Caco-2 (cell line): Measurements from ENCODE around the gene KRTAP5-10. TPM values are rescaled to one million over a fixed set of nuclear protein-coding genes. Genes with fewer than 3 reads are reported as not detected.
"Not testable (repeated sequence)": the region's sequence is repeated elsewhere in the genome, so short reads cannot be mapped to it uniquely, and the experiment has no call there.

ENCODE experiments used
- BruUV-seq: library from RNA; stranded (reverse); fragments of 400-500 nt; replicated peaks from 2 replicates; lab custom pipeline; 2021; lab: Mats Ljungman, UMichigan
- CTCF ChIA-PET: fragments of 300-600 bp; sonication (Branson Sonifier 250); formaldehyde crosslinking; loops from one replicate; lab custom pipeline; 2022; ENCODE audit warnings: antibody characterized with exemption; lab: Charles Lee
- POLR2A ChIA-PET: fragments of 300-600 bp; sonication (Branson Sonifier 250); formaldehyde crosslinking; loops from one replicate; lab custom pipeline; 2022; ENCODE audit warnings: antibody characterized with exemption; lab: Charles Lee
- DNase-seq, 2 experiments: peaks; one replicate each; pipeline versions ENCODE4 v3.0.0 to v3.0.0-alpha.2; 2020 to 2022
- H3K27me3 ChIP-seq: replicated peaks from 2 replicates; pipeline ENCODE4 v1.6.0; 2011; ENCODE audit warnings: low read length; ENCODE audit not compliant: control insufficient read depth, insufficient read depth
- H3K36me3 ChIP-seq: 2 replicates; pipeline ENCODE4 v1.5.1; 2011; ENCODE audit warnings: low read length; ENCODE audit not compliant: control insufficient read depth, insufficient read depth
- H3K4me1 ChIP-seq: fragments of 250-450 bp; sonication (Bioruptor Pico); 2 replicates; pipeline ENCODE4 v1.5.1; 2020; ENCODE audit warnings: mild to moderate bottlenecking
- H3K4me3 ChIP-seq: 2 replicates; pipeline ENCODE4 v1.5.1; 2011; ENCODE audit warnings: low read depth, mild to moderate bottlenecking, control low read depth, low read length
- H3K9me3 ChIP-seq: fragments of 250-450 bp; sonication (Bioruptor Pico); 2 replicates; pipeline ENCODE4 v1.5.1; 2020; ENCODE audit warnings: mild to moderate bottlenecking, moderate library complexity
- H3K27ac Mint-ChIP-seq: one replicate; pipeline ENCODE4 v1.8.0; 2022; ENCODE audit warnings: mixed read lengths; ENCODE audit not compliant: unreplicated experiment
- H3K27me3 Mint-ChIP-seq: one replicate; pipeline ENCODE4 v1.8.0; 2022; ENCODE audit warnings: mixed read lengths; ENCODE audit not compliant: insufficient read depth, unreplicated experiment
- H3K36me3 Mint-ChIP-seq: one replicate; pipeline ENCODE4 v1.8.0; 2022; ENCODE audit warnings: mild to moderate bottlenecking, mixed read lengths; ENCODE audit not compliant: insufficient read depth, unreplicated experiment
- H3K4me1 Mint-ChIP-seq: one replicate; pipeline ENCODE4 v1.8.0; 2022; ENCODE audit warnings: low read depth, mixed read lengths; ENCODE audit not compliant: unreplicated experiment
- H3K4me3 Mint-ChIP-seq: one replicate; pipeline ENCODE4 v1.8.0; 2022; ENCODE audit warnings: mild to moderate bottlenecking, moderate library complexity, mixed read lengths; ENCODE audit not compliant: unreplicated experiment
- H3K9me3 Mint-ChIP-seq: one replicate; pipeline ENCODE4 v1.8.0; 2022; ENCODE audit warnings: mixed read lengths; ENCODE audit not compliant: unreplicated experiment
- CTCF ChIP-seq, 2 experiments: fragments of 200-600 bp in 1 of 2; IDR thresholded peaks; 1 replicate in 1 of 2; 2 replicates in 1 of 2; pipeline versions ENCODE4 v1.5.1 to v1.8.0; 2011 to 2022; ENCODE audit warnings: antibody characterized with exemption in 1 of 2, control low read depth in 1 of 2, inconsistent platforms in 1 of 2, low read depth in 1 of 2, low read length in 1 of 2, mild to moderate bottlenecking in 1 of 2, moderate library complexity in 1 of 2; ENCODE audit not compliant: insufficient read depth in 1 of 2, severe bottlenecking in 1 of 2, unreplicated experiment in 1 of 2
- intact Hi-C: fragments of 100-400 bp; cut with micrococcal nuclease; formaldehyde crosslinking; loops from one replicate; pipeline ENCODE4 v1.10.0; 2022; ENCODE audit not compliant: unreplicated experiment
- total RNA-seq: library from RNA; stranded (reverse); gene quantifications from 2 replicates; pipeline ENCODE4 v1.2.3, GENCODE V29; 2022

The KRTAP5-10 gene
- total RNA-seq, 1 experiment from 2014 or later = not detected

DNA sequence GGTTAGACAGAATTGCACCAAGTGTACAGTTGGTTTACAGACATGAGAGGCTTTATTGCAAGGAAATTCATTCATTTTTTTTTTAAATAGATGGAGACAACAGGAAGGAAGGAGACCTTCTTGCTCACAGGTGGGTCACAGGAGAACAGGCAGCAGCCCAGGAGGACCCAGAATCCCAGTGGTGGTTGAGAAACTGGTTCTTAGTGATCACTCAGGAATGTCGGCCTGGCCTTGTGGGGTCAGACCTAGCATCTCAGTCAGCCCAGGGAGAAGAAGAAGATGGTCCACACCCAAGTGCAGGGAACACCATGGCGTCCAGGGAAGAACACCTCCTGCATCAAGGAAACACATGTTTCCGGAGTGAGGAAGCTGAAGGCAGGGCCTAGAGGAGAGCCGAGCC is 16.5 kb downstream of the KRTAP5-10 start:
- peaks cover 15% of the 10 kb centered on the region for H3K4me1 Mint-ChIP-seq
- no peak overlapping the region for H3K27ac Mint-ChIP-seq
- ChIA-PET CTCF (interaction anchor here (0.6 kb wide), 1 partner anchor 129 kb away, joined by 4 read pairs; the partner anchor contains the start of gene NADSYN1), POLR2A (interaction anchor here (0.6 kb wide), 1 partner anchor 330 kb away, joined by 3 read pairs; no protein-coding TSS in a partner anchor)
- intact Hi-C loops = loop anchor here (2.0 kb wide), 1 partner anchor 93 kb away; no protein-coding TSS in a partner anchor
- no peak overlapping the region for H3K4me3 Mint-ChIP-seq
- Histone ChIP-seq H3K9me3 (no peaks in the 10 kb centered on the region), H3K4me1 (peaks cover 29% of the 10 kb centered on the region), H3K4me3 (no peak overlapping the region), H3K36me3 (no peaks in the 10 kb centered on the region), H3K27me3 (no peaks in the 10 kb centered on the region)
- H3K27me3 Mint-ChIP-seq = peaks cover 2% of the 10 kb centered on the region
- BruUV-seq = no TSS peak
- TF ChIP-seq CTCF (IDR thresholded peaks at IDR 0.05; ENCODE audit: insufficient read depth in 1 of 2, low read depth in 1 of 2, low read length in 1 of 2, severe bottlenecking in 1 of 2, unreplicated experiment in 1 of 2) = no peak
- DNase-seq = no peak
- no peaks in the 10 kb centered on the region for H3K9me3 Mint-ChIP-seq
- H3K36me3 Mint-ChIP-seq = no peaks in the 10 kb centered on the region

GRCh38 chr11:71582309-71582895 is 17.0 kb downstream of the KRTAP5-10 start, which contains the start of gene KRTAP5-11:
Gene KRTAP5-11, minus strand, starts transcription at chr11:71582875. Its CDS starts 38 bp downstream, at chr11:71582837.
- Histone ChIP-seq H3K4me3 (no peak within 1 kb of the TSS), H3K27me3 (no peaks in the 10 kb centered on the region), H3K36me3 (no peaks in the 10 kb centered on the region), H3K4me1 (peaks cover 29% of the 10 kb centered on the region), H3K9me3 (no peaks in the 10 kb centered on the region)
- H3K36me3 Mint-ChIP-seq = no peaks in the 10 kb centered on the region
- H3K9me3 Mint-ChIP-seq = no peaks in the 10 kb centered on the region
- no TSS peak for BruUV-seq
- no peak for TF ChIP-seq CTCF (IDR thresholded peaks at IDR 0.05; ENCODE audit: insufficient read depth in 1 of 2, low read depth in 1 of 2, low read length in 1 of 2, severe bottlenecking in 1 of 2, unreplicated experiment in 1 of 2)
- POLR2A ChIA-PET = interaction anchor here (0.6 kb wide), 1 partner anchor 331 kb away, joined by 3 read pairs; no protein-coding TSS in a partner anchor
- no peak within 1 kb of the TSS for H3K4me3 Mint-ChIP-seq
- CTCF ChIA-PET = interaction anchor here (0.6 kb wide), 1 partner anchor 130 kb away, joined by 4 read pairs; the partner anchor contains the start of gene NADSYN1
- no peak within 1 kb of the TSS for H3K27ac Mint-ChIP-seq
- peaks cover 2% of the 10 kb centered on the region for H3K27me3 Mint-ChIP-seq
- no peak for DNase-seq
- intact Hi-C loops = no loop called here
- peaks cover 20% of the 10 kb centered on the region for H3K4me1 Mint-ChIP-seq

GRCh38 chr11:71582969-71583368 is 17.6 kb downstream of the KRTAP5-10 start:
- H3K27me3 Mint-ChIP-seq, BruUV-seq, intact Hi-C loops, H3K27ac Mint-ChIP-seq, POLR2A ChIA-PET, H3K36me3 ChIP-seq, H3K9me3 ChIP-seq, CTCF ChIA-PET, H3K36me3 Mint-ChIP-seq, H3K27me3 ChIP-seq, H3K4me3 ChIP-seq, DNase-seq, H3K4me3 Mint-ChIP-seq, H3K9me3 Mint-ChIP-seq: not testable (repeated sequence)
- peaks cover 26% of the 10 kb centered on the region for H3K4me1 Mint-ChIP-seq
- H3K4me1 ChIP-seq = peaks cover 29% of the 10 kb centered on the region

GRCh38 chr11:71585673-71586072 is 20.3 kb downstream of the KRTAP5-10 start:
- intact Hi-C loops, H3K4me3 ChIP-seq, BruUV-seq, H3K27me3 Mint-ChIP-seq, DNase-seq, H3K27me3 ChIP-seq, H3K9me3 Mint-ChIP-seq, H3K36me3 ChIP-seq, H3K36me3 Mint-ChIP-seq, H3K4me3 Mint-ChIP-seq, H3K9me3 ChIP-seq, H3K27ac Mint-ChIP-seq, CTCF ChIA-PET, POLR2A ChIA-PET: not testable (repeated sequence)
- H3K4me1 Mint-ChIP-seq = peaks cover 46% of the 10 kb centered on the region
- peaks cover 30% of the 10 kb centered on the region for H3K4me1 ChIP-seq

GRCh38 chr11:71588314-71588713 is 23.0 kb downstream of the KRTAP5-10 start:
- H3K27me3 Mint-ChIP-seq, BruUV-seq, POLR2A ChIA-PET, H3K36me3 ChIP-seq, intact Hi-C loops, H3K27me3 ChIP-seq, H3K9me3 ChIP-seq, H3K9me3 Mint-ChIP-seq, H3K4me3 ChIP-seq, H3K36me3 Mint-ChIP-seq: not testable (repeated sequence)
- CTCF ChIA-PET = interaction anchor here (2.3 kb wide), 1 partner anchor 8 kb away, joined by 10 read pairs; no protein-coding TSS in a partner anchor
- Mint-ChIP-seq H3K4me1 (peaks cover 40% of the 10 kb centered on the region), H3K27ac (peak overlapping the region; percentile 84), H3K4me3 (peak overlapping the region; percentile 42)
- DNase-seq = peak; percentile 92 to 96
- H3K4me1 ChIP-seq = peaks cover 21% of the 10 kb centered on the region
